ENCODE measurements around the gene PPARA.

PPARA gene

GRCh38 chr22:46114518-46115387, 35.6 kb upstream of the PPARA start:
- no peak for DNase-seq

- no peak for DNase-seq
Observed at GRCh38 chr22:46115388-46115678, 35.0 kb upstream of the PPARA start.

- DNase-seq = no peak
Observed at GRCh38 chr22:46115755-46116490, 34.4 kb upstream of the PPARA start.

GRCh38 chr22:46116491-46116958, 33.8 kb upstream of the PPARA start:
- peak; percentile 93 for DNase-seq

DNA sequence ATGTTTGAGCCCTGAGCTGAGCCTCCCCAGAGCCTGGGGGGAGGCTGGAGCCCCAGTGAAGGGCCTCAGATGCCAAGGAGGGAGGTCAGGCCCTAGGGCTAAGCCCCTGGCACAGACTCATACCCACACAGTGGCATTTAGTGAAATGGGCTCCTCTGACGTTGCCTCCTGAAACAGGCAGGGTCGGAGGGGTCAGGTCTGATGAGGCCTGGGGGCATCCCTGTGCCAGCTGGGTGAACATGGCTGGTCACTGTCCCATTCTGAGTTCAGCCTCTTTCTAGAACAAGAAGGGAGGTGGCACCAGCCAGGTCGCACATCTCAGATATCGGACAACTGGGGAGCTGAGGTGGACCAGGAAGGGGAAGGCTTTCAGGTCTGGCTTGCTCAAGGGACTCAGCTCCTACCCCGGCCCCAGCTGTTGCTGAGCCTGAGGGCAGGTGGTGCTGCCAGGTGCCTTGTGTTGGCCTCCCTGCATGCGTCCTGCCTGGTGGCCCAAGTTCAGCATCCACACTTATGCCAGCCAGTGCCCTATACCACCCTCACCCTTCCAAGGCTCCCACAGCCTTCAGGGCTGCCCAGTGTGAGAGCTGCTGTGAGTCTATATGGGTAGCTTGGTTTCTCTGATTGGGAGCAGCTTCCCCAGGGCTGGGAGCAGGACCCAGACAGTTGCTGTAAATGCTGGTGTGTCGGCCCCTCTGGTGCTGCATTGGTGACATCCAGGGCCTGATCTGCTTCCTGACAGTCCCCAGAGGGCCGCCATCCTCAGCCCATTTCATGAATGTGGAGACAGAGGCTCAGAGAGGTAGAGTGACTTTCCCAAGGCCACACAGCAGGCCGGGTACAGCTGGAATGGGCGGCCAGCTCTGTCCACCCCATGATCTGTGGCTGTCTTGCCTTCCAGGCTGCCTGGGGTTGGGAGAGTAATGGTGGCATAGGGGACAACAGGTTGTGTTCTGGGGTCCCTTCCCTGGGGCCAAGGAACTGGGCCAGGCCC, 32.8 kb upstream of the PPARA start:
- DNase-seq = no peak

DNA sequence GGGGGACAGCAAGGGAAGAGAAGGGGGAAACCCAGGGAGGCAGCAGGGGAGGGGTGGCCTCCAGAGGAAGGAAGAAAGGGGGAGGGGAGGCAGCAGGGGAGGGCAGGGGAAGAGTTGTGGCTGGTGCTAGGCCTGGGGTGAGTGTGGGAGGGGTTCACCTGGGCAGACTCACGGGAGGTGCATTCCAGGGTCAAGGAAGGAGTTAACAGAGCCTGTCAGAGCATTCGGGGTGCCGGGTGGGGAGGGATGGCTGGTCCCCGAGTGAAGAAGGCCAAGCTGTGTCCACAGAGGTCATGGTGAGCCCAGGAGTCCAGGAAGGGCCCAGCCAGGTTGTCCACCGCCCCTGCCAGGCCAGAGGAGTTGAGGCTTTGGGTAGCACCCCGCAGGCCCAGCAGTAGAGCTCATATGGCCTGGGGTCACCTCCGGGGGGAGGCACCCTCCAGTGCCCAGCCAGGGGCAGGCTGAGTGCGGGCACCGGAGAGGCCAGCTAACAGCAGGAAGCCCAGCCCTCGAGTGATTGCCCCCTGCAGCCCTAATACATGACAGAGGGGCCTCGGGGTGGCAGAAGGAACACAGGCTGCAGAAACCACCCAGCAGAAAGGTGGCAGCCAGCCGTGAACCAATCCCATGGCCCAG, 31.1 kb upstream of the PPARA start:
- no peak for DNase-seq

GRCh38 chr22:46119729-46120419, 30.5 kb upstream of the PPARA start:
- DNase-seq = no peak

DNA sequence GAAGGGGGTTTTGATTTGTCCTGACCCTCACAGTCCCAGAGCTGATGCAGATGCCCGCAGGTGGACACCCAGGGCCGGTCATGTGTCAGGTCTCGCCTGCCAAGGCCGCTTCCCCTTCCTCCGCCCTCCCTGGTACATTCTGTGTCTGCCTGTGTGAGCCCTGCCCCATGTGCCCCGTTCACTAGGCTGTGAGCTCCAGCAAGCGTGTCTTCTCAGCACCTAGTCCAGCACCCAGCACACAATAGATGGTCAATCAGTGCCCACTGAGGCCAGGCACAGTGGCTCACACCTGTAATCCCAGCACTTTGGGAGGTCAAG, 29.9 kb upstream of the PPARA start:
- DNase-seq = no peak

DNA sequence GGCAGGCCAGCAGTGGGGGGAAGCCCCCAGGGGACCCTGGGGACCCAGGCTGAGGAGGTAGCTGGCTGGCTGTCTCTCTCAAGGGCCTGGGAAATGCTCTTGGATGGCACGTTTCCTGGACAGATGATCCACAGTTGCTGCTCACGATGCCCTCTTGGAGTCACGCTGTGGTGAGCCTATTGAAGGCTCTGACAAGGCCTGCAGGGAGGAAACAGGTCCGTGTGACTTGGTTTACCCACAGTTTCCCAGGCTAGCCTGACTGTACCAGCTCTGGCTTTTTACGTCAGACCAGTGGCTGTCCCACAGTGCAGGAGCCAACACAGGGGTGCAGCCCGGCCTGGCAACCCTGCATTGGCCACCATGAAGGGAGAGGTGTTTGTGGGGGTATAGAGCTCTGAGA, 29.2 kb upstream of the PPARA start:
- no peak for DNase-seq

DNA sequence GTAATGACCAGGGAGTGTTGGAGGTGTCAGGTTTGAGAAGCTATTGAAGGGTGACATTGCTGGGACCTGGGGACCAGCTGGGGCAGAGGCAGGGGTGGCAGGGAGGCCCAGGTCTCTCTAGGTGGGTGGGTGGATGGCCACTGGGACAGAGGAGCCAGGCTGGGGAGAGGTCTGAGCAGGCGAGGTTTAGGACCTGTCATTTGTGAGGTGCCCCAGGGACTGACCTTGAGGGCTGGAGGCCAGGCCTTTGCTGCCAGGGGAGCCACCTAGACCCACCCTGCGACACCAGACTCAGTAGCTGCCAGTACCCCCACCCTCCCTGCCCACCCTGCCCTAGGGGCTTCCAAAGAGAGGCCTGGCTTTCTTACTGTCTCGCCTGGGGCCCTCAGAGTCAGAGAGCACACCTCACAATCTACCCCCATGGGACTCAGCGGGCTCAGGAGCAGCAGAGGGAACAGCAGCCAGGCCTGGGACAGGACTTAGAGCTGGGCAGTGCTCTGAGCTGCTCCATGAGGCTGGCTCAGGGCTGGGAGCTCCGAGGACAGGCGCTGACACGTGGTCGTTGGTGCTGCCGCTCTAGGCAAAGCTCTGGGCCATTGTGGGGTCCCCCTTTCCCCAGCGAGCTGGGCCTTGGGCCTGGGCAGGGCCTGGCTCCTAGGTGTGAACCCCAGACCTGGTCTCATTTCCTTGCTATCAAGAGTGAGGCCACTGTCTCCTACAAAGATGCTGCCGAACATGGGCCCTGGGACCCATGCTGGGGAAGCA, 28.6 kb upstream of the PPARA start:
- DNase-seq = no peak

- DNase-seq = peak; percentile 90
Observed at GRCh38 chr22:46122511-46122971, 27.8 kb upstream of the PPARA start.

DNA sequence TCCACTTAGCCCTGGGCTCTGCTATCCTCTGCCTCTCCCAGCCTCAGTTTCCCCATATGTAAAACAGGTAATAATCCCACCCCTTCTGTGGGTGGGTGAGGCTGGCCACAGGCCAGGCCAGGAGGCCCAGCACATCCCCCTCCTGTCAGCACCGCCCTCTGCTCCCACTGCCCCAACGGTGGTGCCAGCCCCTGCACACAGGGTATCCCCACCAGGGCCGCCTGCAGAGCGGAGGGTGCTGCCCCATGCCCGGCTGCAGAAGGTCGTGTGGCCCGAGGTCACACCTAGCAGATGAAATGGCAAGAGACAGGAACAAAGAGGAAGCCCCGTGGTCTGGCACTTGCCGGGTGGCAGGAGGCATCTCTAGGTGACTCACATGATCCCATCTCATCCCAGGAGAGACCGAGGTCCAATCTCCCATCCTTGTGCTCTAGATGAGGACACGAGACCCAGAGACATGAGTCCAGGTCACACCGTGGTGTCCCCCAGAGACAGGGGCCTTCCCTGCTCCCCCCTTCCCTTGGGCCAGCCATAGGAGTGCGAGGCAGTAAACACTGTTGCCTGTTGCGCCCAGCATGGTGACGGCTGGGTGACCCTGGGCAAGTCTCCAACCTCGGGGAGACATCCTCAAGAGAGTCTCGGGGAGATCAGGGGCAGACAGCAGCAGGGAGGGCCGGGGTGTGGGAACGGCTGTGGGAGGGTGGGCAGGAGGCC, 27.2 kb upstream of the PPARA start:
- DNase-seq = no peak

- no peak for DNase-seq
Observed at GRCh38 chr22:46123694-46124382, 26.5 kb upstream of the PPARA start.

DNA sequence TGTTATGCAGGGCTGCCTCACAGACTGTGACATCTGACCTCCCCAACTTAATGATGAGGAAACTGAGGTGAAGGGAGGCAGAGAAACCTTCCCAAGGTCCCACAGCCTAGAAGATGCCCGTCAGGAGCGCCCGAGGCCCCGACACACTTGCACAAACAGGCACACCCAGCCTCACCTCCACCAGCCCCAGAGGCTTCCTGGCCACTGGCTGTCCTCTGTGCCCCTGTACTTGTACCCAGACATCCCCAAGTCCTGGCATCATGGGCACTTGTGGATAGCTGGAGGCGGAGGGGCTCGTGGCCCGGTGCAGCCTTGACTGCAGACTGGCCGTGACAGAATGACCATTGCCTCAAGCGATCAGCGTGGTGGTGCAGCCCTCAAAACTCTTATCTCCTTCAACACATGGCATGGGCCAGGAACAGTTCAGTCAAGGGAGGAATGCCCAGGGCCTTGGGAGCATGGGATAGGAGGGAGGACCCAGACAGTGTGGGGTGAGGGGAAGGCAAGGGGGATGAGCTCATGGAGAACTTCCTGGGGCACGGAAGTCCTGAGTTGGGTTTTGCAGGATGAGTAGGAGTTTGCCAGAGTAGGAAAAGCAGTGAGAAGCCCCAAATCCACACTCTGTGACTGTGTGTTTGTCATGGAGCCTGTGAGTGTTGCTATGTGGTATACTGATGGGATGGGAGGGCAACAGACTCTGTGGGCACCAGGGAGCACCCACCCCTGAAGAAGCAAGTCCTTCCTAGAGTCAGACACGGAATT, 25.8 kb upstream of the PPARA start:
- DNase-seq = no peak

DNA sequence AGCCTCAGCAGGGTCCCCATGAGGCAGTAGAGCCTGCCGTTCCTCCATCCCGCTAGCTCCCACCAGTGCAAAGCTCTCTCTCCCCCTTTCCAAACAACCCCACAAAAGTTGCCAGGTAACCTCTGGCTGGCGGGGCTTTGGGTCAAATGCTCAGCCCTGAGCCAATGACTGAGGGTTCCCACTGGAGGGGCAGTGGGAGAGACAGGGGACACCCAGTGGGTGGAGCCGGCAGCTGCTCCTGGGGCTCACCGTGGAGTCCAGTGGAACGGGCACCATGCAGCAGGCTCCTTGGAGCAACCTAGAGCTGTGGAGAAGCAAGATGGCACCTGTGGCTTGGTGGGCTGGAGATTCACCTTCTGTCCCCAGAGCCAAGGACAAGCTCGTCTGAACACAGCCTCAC, 25.0 kb upstream of the PPARA start:
- DNase-seq = no peak

DNA sequence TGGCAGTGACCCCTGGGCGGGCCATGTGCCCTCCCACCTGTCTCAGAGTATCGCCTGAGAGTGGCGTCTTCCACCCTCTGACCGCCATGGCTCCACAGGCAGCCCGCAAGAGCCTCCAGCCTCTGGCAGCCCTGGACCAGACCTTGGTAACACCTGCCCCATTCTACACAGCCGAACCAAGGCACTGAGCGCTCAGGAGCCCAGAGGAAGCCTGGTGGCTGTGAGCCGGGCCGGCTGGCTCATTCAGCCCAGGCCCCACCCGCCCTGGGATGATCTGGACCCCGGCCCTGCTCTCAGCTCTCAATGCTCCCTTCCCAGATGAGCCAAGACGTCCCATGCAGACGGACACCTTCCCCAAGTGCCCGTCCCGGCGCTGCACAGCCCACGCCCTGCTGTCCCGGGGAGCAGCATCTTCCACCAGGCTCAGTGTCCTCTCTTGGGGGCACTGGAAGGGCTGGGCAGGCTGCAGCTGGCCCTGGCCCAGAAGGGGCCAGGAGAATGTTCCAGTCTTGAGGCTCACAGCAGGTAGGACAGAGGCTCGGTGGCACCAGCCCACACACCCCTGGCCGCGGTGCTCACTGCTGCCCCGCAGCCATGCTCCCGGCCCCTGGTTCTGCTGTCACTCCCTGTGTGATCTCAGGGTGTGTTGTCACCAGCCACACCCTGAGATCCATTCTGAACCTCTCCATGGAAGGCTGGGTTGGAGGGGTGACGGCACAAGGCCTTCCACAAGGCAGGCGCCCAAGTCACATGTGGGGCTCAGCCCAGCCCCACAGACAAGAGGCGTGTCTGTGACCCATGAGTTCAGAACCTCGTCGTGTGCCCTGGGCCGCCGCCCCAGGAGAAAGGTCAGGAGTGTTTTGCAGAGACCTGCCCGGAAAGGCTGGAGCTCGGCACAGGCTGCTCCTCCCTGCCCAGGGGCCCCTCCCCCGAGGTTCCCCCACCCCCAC, 24.2 kb upstream of the PPARA start:
- DNase-seq = no peak

GRCh38 chr22:46126853-46127385, 23.4 kb upstream of the PPARA start:
- no peak for DNase-seq

GRCh38 chr22:46127556-46127955, 22.8 kb upstream of the PPARA start:
- no peak for DNase-seq
